H1 (cell line): ENCODE measurements around the gene RPS21. TPM values are rescaled to one million over a fixed set of nuclear protein-coding genes. Genes with fewer than 3 reads are reported as not detected.

ENCODE experiments used
- NANOG ChIP-seq: IDR thresholded peaks from 2 replicates; pipeline ENCODE4 v1.6.1; 2011; ENCODE audit warnings: low read length, low read depth, mild to moderate bottlenecking, inconsistent platforms; ENCODE audit not compliant: insufficient read depth, poor library complexity, severe bottlenecking
- polyA plus RNA-seq, 7 experiments: library from polyadenylated mRNA; depleted of rRNA in 3 of 7; stranded (reverse) in 5 of 7; unstranded in 2 of 7; fragments of >200 nt in 5 of 7; fragments of 200-250 nt in 2 of 7; gene quantifications; 1 replicate in 5 of 7; 2 replicates in 1 of 7; 4 replicates in 1 of 7; pipeline versions ENCODE4 v1.2.1 to v1.2.3, GENCODE V29; 2011 to 2013; ENCODE audit warnings: missing spikeins in 2 of 7, mixed read lengths in 2 of 7
- total RNA-seq: library from RNA; stranded (reverse); fragmentation: NEBNext Ultra II Directional; extraction: Animal tissue kit (Norgen Biotek cat#: 25700); gene quantifications from 2 replicates; pipeline ENCODE4 v1.2.1, GENCODE V29; 2021

The RPS21 gene
- total and polyA plus RNA-seq, 2 of the 8 experiments (the other 6 are each of a cell fraction or from before 2014, with no cell fraction given) = 1,787 to 7,219 TPM

DNA sequence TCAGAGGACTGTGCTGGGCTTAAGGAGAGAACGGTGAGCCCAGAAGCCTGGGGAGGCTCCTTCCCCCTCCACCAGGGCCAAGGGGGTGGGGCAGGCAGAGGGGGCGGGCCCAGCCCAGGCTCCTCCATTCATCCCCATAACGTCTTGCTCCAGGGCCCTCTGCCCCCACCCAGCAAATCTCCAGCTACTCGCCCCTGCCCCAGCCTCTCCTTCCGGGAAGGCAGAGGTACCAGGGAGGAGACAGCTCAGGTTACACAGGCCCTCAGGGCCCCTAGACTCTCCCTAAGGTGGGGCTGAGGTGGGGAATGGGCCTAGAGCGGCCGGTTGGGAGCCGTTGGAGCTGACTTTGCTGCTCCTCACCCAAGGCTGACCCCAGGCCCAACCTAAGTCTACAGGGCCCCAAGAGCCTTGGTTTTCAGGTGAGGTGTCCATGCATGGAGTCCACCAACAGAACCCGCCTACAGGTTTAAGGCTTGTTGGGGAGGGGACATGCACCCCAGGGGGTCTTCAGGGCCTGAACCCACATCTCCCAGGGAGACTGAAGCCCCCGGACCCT, 21.0 kb upstream of the RPS21 start (continued):
- TF ChIP-seq NANOG = no peak
- TF ChIP-seq, all 59 proteins: peak for 3
